Measurements from ENCODE around the gene TOGARAM2.
"Not testable (repeated sequence)": the region's sequence is repeated elsewhere in the genome, so short reads cannot be mapped to it uniquely, and the experiment has no call there.

TOGARAM2 gene

GRCh38 chr2:29079887-29080286 lies 98.8 kb downstream of the TOGARAM2 start:
- H3K27me3 ChIP-seq (ENCODE audit: control insufficient read depth, insufficient read depth, low read length), result no peaks in the 10 kb centered on the region
- H3K27ac ChIP-seq (ENCODE audit: low read depth, low read length), result no peak overlapping the region
- no peak overlapping the region for H3K4me3 ChIP-seq (ENCODE audit: low read depth, low read length)

GRCh38 chr2:29080886-29081743 lies 100.0 kb downstream of the TOGARAM2 start:
- Histone ChIP-seq H3K36me3 (ENCODE audit: control insufficient read depth, insufficient read depth, low read length) (no peaks in the 10 kb centered on the region), H3K9ac (ENCODE audit: low read depth, low read length) (no peak overlapping the region), H3K4me1 (ENCODE audit: control insufficient read depth, insufficient read depth, low read length) (no peaks in the 10 kb centered on the region), H3K9me3 (ENCODE audit: control insufficient read depth, insufficient read depth, low read length) (peaks cover 8% of the 10 kb centered on the region), H3K27me3 (ENCODE audit: control insufficient read depth, insufficient read depth, low read length) (no peaks in the 10 kb centered on the region), H3K27ac (ENCODE audit: low read depth, low read length) (no peak overlapping the region), H3K4me3 (ENCODE audit: low read depth, low read length) (no peak overlapping the region)

More at GRCh38 chr2:29079887-29080286, 98.8 kb downstream of the TOGARAM2 start:
- H3K9me3 ChIP-seq (ENCODE audit: control insufficient read depth, insufficient read depth, low read length), result peaks cover 8% of the 10 kb centered on the region
- H3K36me3 ChIP-seq (ENCODE audit: control insufficient read depth, insufficient read depth, low read length), result no peaks in the 10 kb centered on the region
- no peak overlapping the region for H3K9ac ChIP-seq (ENCODE audit: low read depth, low read length)
- no peaks in the 10 kb centered on the region for H3K4me1 ChIP-seq (ENCODE audit: control insufficient read depth, insufficient read depth, low read length)

- Histone ChIP-seq H3K27ac (ENCODE audit: low read depth, low read length) (no peak overlapping the region), H3K36me3 (ENCODE audit: control insufficient read depth, insufficient read depth, low read length) (no peaks in the 10 kb centered on the region), H3K4me3 (ENCODE audit: low read depth, low read length) (no peak overlapping the region), H3K9ac (ENCODE audit: low read depth, low read length) (no peak overlapping the region), H3K27me3 (ENCODE audit: control insufficient read depth, insufficient read depth, low read length) (no peaks in the 10 kb centered on the region), H3K9me3 (ENCODE audit: control insufficient read depth, insufficient read depth, low read length) (peaks cover 8% of the 10 kb centered on the region), H3K4me1 (ENCODE audit: control insufficient read depth, insufficient read depth, low read length) (no peaks in the 10 kb centered on the region)
Measured at GRCh38 chr2:29082804-29083495, 101.9 kb downstream of the TOGARAM2 start.

- Histone ChIP-seq H3K36me3 (ENCODE audit: control insufficient read depth, insufficient read depth, low read length) (no peaks in the 10 kb centered on the region), H3K9ac (ENCODE audit: low read depth, low read length) (no peak overlapping the region), H3K27me3 (ENCODE audit: control insufficient read depth, insufficient read depth, low read length) (no peaks in the 10 kb centered on the region)
Measured at GRCh38 chr2:29084554-29084953, 103.5 kb downstream of the TOGARAM2 start.

GRCh38 chr2:29090311-29090710 lies 109.2 kb downstream of the TOGARAM2 start:
- not testable (repeated sequence) for H3K36me3 ChIP-seq (ENCODE audit: control insufficient read depth, insufficient read depth, low read length); H3K9me3 ChIP-seq (ENCODE audit: control insufficient read depth, insufficient read depth, low read length); H3K27ac ChIP-seq (ENCODE audit: low read depth, low read length); H3K4me1 ChIP-seq (ENCODE audit: control insufficient read depth, insufficient read depth, low read length); H3K9ac ChIP-seq (ENCODE audit: low read depth, low read length); H3K4me3 ChIP-seq (ENCODE audit: low read depth, low read length); H3K27me3 ChIP-seq (ENCODE audit: control insufficient read depth, insufficient read depth, low read length)

More at GRCh38 chr2:29084554-29084953, 103.5 kb downstream of the TOGARAM2 start:
- Histone ChIP-seq H3K27ac (ENCODE audit: low read depth, low read length) (no peak overlapping the region), H3K4me1 (ENCODE audit: control insufficient read depth, insufficient read depth, low read length) (no peaks in the 10 kb centered on the region), H3K9me3 (ENCODE audit: control insufficient read depth, insufficient read depth, low read length) (peaks cover 8% of the 10 kb centered on the region), H3K4me3 (ENCODE audit: low read depth, low read length) (no peak overlapping the region)

- no peak overlapping the region for H3K27ac ChIP-seq (ENCODE audit: low read depth, low read length)
- H3K9ac ChIP-seq (ENCODE audit: low read depth, low read length), result no peak overlapping the region
- no peak overlapping the region for H3K4me3 ChIP-seq (ENCODE audit: low read depth, low read length)
Measured at GRCh38 chr2:29096969-29097368, 115.9 kb downstream of the TOGARAM2 start.

GRCh38 chr2:29097569-29097968 lies 116.5 kb downstream of the TOGARAM2 start:
- H3K4me1 ChIP-seq (ENCODE audit: control insufficient read depth, insufficient read depth, low read length), result no peaks in the 10 kb centered on the region

More at GRCh38 chr2:29096969-29097368, 115.9 kb downstream of the TOGARAM2 start:
- 0 out of 2 replicates have a peak, but pooled peaks cover 5% of the 10 kb centered on the region for H3K9me3 ChIP-seq (ENCODE audit: control insufficient read depth, insufficient read depth, low read length)
- H3K27me3 ChIP-seq (ENCODE audit: control insufficient read depth, insufficient read depth, low read length), result no peaks in the 10 kb centered on the region
- no peaks in the 10 kb centered on the region for H3K36me3 ChIP-seq (ENCODE audit: control insufficient read depth, insufficient read depth, low read length)
- no peaks in the 10 kb centered on the region for H3K4me1 ChIP-seq (ENCODE audit: control insufficient read depth, insufficient read depth, low read length)

GRCh38 chr2:29100564-29100963 lies 119.5 kb downstream of the TOGARAM2 start:
- no peaks in the 10 kb centered on the region for H3K4me1 ChIP-seq (ENCODE audit: control insufficient read depth, insufficient read depth, low read length)
- no peak overlapping the region for H3K4me3 ChIP-seq (ENCODE audit: low read depth, low read length)
- no peak overlapping the region for H3K9ac ChIP-seq (ENCODE audit: low read depth, low read length)
- H3K27ac ChIP-seq (ENCODE audit: low read depth, low read length), result no peak overlapping the region
- H3K27me3 ChIP-seq (ENCODE audit: control insufficient read depth, insufficient read depth, low read length), result no peaks in the 10 kb centered on the region
- H3K36me3 ChIP-seq (ENCODE audit: control insufficient read depth, insufficient read depth, low read length), result no peaks in the 10 kb centered on the region
- H3K9me3 ChIP-seq (ENCODE audit: control insufficient read depth, insufficient read depth, low read length), result 0 out of 2 replicates have a peak, but pooled peaks cover 5% of the 10 kb centered on the region

More at GRCh38 chr2:29097569-29097968, 116.5 kb downstream of the TOGARAM2 start:
- no peaks in the 10 kb centered on the region for H3K27me3 ChIP-seq (ENCODE audit: control insufficient read depth, insufficient read depth, low read length)
- H3K36me3 ChIP-seq (ENCODE audit: control insufficient read depth, insufficient read depth, low read length), result no peaks in the 10 kb centered on the region
- no peak overlapping the region for H3K9ac ChIP-seq (ENCODE audit: low read depth, low read length)
- H3K27ac ChIP-seq (ENCODE audit: low read depth, low read length), result no peak overlapping the region
- 0 out of 2 replicates have a peak, but pooled peaks cover 5% of the 10 kb centered on the region for H3K9me3 ChIP-seq (ENCODE audit: control insufficient read depth, insufficient read depth, low read length)
- H3K4me3 ChIP-seq (ENCODE audit: low read depth, low read length), result no peak overlapping the region
